GM18502 (cell line): ENCODE measurements around the gene LINGO1.

Experiments used
- ATAC-seq: cut with Tn5 transposase; IDR thresholded peaks from one replicate; pipeline ENCODE4 v1.9.1; 2021; ENCODE audit warnings: mild to moderate bottlenecking; ENCODE audit not compliant: unreplicated experiment, poor library complexity

Gene LINGO1

GRCh38 chr15:77576538-77576937 is 56.2 kb downstream of the LINGO1 start:
- no peak for ATAC-seq

DNA sequence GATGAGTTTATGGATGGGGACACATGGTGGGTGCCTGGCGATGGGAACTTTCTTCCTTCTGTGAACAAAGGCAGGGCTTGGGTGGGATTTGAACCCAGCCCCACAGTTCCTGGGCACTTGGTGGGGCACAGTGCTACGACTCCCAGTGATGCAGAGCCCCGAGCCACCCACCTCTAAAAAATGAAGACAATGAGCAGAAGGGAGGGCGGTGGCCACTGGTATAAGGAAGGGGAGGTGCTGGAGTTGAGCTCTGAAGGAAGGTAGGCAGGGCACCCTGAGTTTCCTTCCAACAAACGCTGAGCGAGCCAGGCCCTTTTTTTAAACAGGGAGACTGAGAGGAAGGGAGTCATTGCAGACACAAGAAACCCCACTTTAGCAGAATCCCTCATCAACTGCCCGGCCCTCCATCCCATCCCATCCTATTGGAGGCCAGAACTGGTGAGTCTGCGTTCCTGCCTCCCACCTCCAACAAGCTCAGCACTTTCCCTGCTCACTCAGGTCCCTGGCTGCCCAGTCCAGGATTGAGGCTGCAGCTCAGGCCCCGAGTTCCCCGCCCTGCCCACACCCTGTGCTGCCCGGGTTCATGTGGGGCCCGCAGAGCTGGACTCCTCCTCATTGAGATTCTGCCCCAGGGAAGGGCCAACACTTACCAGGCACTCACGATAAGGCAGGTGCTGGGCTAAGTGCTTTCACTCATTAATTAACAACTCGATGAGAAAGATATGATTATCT is 57.3 kb downstream of the LINGO1 start:
- ATAC-seq = no peak

DNA sequence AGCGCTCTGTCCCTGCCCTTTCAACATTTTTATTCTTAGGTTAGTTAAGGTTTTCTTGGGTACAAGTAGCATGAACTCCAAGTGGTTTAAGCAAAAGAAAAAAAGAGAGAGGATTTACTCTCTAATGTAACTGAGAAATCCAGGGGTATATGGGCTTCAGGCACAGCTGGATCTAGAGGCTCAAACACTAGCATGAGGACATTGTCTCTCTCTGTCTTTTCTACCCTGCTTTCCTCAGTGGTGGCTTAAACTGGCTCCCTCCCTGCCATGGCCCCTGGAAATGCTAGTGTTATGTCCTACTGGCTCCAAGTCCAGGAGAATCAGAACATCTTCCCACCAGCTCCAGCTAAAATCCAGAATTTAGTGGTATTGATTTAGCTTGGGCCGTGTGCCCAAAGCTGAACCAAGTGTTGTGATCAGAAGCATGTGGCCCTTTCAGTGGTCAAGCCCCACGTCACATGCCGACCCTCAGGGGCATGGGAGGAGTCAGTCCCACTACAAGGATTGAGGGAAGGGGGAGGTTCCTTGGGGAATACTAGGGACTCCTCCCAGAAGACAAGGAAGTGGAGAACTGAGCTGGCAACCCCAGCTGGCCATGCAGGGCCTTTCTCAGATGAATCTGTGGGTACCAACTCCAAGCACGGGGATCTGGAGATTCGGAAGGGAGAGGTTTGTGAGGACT is 58.0 kb downstream of the LINGO1 start:
- no peak for ATAC-seq

GRCh38 chr15:77573802-77574201 is 58.9 kb downstream of the LINGO1 start:
- no peak for ATAC-seq

DNA sequence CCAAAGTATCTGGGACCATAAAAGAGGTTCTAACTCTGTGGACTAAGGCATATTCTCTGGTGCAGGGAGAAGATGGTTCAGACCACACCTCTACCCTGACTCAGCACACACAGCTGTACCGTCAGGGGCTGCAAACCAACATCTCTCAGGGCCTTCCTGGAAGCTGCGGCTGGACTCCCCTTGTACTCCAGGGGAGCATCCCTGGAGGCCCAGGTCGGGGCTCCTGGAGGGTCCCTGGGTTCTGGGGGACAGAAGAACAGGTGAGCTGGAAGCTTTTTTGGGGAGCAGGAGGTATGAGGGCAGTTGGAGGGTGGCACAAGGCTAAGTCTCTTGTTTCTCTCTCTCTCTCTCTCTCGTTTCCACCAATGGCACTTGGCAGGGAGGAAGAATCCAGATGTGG is 60.5 kb downstream of the LINGO1 start:
- ATAC-seq = no peak

GRCh38 chr15:77571741-77572140 is 61.0 kb downstream of the LINGO1 start:
- no peak for ATAC-seq

DNA sequence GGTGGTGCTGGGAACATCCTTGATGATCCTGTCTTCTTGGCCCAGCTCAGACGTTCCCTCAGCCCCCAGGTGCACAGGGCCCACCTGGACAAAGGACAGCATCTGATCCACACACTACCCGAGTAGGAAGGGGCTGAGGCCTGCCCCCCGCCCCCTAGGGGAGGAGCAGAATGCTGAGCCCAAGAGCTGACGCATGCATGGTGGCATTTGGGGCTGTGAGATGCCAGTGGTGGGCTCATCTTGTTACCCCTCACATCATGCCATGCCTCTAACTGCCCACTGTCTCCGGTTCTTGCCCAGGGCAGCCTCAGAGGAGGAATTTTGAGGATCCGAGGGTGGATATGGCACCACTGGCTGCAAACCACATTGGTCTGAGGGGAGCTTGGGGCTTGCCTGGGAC is 61.5 kb downstream of the LINGO1 start:
- ATAC-seq = no peak

DNA sequence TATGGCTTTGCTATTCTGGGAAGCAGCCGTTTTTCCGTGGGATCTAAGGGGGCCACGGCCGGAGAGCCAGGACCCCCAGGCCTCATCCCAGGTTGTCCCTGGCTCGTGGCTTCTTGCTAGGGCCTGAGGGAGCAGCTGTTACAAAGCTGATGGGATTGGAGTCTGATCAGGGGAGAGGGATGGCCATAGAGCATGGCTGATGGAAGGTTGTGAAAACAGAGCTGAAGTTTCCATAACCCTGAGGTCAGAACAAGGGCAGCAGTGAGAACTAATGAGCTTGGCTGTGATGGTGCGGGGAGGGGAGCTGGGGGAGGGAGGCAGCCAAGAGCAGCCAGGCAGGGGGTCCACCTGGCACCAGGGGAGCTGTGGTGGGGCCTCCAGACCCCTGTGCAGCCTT is 63.0 kb downstream of the LINGO1 start:
- no peak for ATAC-seq

DNA sequence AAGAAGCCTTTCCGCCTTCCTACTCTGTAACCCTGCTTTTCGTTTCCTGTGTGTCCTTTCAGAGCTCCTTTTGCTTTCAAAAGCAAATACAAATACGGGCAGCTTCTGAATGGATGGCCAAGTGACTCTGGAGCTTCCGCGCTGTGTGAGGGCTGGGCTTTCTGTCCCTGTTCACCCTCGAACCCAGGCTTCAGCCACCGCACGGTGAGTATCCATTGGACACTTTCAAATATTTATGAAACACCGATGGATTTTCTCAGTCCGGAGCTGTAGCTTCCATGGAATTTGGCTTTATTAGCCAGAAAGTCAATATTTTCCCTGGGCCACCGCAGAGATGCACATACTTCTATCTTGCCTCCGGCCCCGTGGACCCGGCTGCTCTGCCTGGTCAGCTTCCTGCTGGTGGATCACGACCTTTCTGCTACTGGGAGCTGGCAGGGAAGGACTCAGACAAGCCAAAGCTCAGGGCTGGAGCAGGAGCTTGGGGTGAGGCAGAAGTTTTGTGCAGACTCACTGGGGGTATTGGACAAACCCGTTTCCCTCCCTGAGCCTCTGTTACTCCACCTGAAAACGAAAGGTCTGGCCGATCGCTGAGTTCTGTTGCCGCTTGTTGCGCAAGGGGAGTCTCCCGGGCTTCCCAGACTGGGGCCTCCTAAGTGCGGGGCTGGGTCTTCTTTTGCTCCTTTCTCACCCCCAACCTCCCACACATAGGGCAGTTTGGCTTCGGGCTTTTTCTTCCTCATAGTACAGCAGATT is 63.6 kb downstream of the LINGO1 start:
- ATAC-seq = no peak

DNA sequence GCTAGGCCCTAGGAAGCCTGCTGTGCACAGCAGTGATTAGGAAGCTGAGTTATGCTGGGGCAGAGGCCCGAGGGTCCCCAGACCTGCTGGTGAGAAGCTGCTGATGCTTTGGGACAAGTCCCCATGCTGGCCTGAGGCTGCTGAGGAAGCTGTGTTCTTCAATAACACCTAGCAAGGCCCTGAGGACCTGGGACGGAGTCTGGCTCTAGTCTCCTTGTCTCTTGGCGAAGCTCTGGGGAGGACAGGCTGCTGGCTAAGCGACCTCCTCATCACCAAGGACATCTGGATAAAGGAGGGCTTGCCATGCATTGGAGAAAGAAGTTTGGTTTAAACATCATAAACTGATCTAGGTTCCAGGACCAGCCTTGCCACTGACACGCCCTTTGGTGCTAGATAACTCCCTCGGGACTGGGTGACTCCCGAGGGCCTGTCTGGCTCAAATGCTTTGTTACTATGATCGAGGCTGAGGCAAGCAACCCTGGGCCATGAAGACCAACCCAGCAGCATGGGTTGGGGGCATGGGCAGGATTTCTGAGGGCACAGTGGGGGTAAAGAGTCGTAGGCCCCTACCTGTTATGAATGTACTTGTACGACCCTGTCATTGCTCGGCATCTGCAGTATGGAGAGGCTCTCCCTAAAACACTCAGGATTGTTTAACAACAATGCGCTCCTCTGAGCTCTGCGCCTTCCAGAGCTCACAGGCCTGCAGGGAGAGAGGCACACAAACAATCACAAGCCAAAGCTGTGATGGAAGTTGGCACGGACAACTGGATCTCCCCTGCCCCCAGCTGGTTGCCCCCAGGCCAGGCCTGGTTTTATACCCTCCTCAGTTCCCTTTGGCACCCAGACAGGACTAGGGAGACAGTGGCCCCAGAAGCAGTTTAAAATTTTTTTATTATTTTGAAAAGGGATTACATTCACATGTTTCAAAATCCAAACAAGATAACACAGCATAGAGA is 64.4 kb downstream of the LINGO1 start:
- no peak for ATAC-seq

GRCh38 chr15:77567202-77567601 is 65.5 kb downstream of the LINGO1 start:
- ATAC-seq = no peak

DNA sequence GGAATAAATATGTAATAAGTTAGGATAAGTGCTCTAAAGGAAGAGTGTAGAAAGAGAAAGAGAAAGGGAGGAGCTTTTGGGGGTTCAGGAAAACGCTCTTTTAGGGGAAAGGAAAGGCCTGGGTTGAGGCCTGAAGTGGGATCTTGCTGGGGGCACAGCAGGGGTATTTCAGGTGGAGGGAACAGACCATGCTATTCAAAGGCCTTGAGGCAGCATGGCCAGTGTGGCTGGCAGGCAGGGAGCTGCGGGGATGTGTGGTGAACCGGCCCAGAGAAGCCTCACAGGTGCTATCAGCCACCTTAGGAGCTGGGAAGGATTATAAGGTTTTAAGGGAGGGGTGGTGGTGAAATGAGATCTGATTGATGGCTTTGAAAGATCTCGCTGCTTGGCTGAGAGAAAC is 66.6 kb downstream of the LINGO1 start:
- no peak for ATAC-seq

GRCh38 chr15:77565378-77565915 is 67.3 kb downstream of the LINGO1 start:
- ATAC-seq = no peak

DNA sequence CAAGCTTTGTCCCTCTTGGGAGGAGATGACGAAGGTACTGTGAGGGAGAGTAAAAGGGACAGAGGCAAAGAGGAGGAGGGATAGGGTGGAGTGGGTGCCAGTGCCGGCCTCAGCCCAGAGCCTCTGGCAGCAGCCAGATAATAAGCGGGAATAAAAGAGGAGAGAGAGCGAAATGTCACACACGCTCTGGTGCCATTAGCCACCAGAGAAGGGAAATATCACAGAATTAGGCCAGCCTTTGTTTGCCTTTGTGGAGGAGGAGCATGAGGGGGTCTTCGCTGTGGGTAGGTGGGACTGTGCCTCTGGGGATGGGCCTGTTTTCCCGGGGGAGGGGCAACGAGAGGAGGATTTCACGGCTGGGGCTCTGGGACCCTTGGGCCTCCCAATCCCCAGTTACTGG is 67.8 kb downstream of the LINGO1 start:
- no peak for ATAC-seq

- no peak for ATAC-seq
Measured at GRCh38 chr15:77564341-77564740, 68.4 kb downstream of the LINGO1 start.

DNA sequence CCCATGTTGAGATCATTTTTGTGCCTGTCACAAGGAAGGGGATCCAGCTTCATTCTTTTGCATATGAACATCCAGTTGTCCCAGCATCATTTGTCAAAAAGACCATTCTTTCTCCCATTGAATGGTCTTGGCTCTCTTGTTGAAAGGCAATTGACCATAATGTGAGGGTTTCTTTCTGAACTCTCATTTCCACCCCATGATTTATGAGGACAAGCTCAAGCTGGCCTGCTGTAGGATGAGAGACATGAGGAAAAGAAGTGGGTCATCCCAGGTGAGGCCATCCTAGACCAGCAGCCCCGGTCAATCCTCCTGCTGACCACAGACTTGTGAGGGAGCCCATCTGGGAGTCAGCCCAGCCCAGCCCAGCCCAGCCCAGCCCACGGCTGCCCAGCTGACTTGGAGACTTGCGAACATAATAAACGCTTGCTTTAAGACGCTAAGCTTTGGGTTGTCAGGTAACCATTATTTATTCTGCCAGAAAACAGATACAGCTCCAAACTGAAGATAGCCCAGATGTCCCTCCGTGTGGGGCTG is 69.0 kb downstream of the LINGO1 start:
- no peak for ATAC-seq
